LNCAP (cell line): ENCODE data around the gene C1QTNF6.

Experiments
- TF ChIP-seq, protein P1 (sequence below): fragments of 450-650 bp; IDR thresholded peaks from 2 replicates; pipeline ENCODE4 v1.5.1; 2017; ENCODE audit warnings: mild to moderate bottlenecking

Gene C1QTNF6

DNA sequence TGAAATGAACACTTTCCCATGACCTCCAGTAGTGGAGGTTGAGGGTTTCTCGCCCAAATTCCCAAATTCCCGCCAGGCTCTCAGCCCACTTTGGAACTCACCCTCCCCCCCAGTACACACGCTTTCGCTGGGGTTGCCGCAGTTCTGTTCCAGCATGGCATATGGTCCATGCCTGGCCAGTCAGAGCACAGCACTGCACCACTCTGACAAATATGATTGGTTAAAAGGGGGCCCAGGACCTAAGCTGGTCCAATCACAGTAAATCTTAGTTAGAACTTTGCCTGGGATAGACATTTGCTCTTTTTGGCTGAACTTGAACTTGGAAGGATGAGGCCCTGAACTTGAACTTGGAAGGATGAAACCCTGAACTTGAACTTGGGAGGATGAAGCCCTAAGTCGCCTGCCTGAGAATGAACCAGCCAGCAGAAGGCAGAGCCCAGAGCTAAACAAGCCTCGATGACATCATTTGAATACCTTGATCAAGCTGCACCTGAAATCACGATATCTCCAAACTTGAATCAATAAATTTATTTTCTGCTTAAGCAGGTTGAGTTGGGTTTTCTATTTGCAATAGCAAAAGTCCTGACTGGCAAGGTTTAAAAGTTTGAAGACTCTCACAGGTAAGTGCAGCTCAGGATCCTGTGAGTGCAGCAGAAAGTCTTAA lies 36.8 kb upstream of the C1QTNF6 start:
- TF ChIP-seq, protein P1, sequence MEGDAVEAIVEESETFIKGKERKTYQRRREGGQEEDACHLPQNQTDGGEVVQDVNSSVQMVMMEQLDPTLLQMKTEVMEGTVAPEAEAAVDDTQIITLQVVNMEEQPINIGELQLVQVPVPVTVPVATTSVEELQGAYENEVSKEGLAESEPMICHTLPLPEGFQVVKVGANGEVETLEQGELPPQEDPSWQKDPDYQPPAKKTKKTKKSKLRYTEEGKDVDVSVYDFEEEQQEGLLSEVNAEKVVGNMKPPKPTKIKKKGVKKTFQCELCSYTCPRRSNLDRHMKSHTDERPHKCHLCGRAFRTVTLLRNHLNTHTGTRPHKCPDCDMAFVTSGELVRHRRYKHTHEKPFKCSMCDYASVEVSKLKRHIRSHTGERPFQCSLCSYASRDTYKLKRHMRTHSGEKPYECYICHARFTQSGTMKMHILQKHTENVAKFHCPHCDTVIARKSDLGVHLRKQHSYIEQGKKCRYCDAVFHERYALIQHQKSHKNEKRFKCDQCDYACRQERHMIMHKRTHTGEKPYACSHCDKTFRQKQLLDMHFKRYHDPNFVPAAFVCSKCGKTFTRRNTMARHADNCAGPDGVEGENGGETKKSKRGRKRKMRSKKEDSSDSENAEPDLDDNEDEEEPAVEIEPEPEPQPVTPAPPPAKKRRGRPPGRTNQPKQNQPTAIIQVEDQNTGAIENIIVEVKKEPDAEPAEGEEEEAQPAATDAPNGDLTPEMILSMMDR = no peak

DNA sequence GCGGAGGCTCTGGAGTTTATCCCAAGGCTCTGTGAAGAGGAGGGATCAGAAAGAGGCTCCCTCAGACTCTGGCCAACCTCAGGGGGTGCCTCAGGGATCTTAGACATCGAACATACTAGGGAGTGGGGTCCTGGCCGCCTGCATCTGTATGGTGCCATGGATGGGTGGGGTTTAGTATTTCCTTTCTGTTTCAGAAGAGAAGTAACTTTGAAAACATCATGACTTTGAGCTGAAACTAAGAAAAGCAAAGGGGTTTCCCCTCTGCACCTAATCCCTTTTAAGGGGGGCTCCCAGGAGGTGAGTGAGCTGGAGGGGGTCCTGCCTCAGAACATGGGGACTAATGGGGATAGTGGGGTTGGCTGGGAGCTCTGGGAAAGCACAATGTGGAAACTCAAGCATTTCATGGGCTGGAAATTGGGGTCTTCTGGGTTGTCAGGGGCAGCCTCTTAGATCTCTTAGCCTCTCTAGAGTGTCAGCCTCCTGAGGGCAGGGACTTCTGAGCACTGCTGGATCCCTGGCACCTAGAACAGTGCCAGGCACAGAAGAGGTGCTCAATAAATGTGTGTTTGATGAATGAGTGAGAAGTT lies 36.0 kb upstream of the C1QTNF6 start:
- TF ChIP-seq, protein P1 = no peak

DNA sequence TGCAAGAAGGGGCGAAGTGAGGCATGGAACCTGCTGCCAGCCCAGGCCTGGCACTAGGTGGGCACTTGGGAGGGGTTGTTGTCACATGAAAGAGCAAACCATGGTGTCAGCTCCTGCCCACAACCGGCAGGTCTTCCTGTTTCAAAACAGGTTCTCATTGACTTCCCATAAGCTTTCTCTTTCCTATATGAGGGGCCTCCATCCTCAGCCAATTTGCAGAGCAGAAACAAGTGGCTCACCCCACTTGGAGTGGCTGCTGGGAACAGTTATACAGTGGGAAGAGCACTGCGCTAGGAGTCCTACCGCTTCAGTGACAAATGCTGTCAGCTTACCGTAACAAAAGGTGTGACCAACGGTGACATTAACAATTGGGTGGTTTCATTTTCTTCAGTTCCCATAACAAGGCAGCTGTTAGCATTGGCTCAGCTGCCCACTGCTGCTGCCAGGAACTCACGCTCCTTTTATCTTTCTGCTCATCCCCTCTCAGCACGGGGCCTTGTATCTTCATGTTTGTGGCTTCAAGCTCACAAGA lies 34.5 kb upstream of the C1QTNF6 start:
- TF ChIP-seq, protein P1 = no peak

DNA sequence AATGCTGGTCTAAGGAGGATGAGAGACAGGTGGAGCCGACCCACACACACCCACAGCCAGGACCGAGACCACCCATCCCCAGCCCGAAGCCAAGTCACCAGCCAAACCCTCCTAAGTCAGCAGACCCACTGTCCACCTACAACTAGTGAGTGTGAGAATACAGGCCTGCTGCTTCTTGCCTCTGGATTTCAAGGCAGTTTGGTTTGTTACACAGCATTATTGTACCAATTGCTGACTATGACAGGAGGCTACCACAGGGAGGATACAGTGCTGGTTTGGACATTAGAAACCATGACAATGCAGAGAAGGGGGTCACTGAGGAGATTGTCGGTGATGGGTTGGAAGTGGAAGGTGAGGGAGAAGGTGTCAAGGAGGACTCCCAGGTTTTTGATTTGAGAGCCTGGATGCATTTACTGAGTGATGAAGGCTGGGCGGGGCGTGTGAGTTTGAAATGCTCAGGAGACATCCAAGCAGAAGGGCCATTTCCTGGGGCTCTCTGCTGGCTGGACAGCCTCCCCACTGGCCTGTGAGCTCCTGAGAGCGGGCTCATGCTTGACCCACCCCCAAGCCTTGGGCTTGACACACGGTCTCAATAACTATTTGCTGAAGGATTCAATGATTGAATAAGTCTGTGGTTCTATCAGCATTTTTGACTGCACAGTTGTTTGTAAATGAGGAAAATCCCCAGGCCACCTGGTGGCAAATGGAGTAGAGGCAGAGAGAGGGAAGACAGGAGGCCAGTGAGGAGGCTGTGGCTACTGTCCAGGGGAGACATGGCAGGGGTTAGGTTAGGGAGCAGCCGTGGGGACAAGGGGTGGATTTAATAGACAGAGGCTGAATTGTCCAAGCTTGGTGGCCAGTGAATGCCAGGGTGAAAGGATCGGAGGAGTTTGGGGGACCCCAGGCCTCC lies 33.6 kb upstream of the C1QTNF6 start:
- TF ChIP-seq, protein P1 = no peak

DNA sequence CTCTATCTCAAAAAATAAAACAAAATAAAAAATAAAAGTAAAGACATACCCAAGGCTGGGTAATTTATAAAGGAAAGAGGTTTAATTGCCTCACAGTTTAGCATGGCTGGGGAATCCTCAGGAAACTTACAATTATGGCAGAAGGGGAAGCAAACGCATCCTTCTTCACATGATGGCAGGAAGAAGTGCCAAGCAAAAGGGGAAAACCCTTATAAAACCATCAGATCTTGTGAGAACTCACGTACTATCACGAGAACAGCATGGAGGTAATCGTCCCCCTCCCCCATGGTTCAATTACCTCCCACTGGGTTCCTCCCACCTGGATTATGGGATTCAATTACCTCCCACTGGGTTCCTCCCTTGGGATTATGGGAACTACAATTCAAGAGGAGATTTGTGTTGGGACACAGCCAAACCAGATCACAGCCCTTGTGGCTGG lies 32.5 kb upstream of the C1QTNF6 start:
- TF ChIP-seq, protein P1 = no peak

DNA sequence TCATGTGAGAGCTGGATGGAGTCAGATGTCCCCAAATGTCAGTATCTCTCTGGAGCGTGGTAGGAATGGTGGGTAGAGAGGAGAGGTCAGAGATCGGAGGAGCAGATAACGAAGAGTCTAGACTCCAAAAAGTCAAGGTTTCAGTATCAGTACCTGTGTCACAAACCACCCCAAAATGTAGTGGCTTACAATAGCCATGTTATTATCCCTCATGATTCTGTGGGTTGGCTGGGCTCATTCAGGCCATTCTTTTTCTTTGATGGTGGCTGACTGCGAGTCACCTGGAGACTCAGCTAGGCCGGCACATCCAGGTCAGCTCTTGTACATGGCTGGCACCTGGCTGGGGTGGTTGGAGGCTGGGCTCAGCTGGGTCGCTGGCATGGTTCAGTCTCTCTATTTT lies 31.5 kb upstream of the C1QTNF6 start:
- TF ChIP-seq, protein P1 = no peak

DNA sequence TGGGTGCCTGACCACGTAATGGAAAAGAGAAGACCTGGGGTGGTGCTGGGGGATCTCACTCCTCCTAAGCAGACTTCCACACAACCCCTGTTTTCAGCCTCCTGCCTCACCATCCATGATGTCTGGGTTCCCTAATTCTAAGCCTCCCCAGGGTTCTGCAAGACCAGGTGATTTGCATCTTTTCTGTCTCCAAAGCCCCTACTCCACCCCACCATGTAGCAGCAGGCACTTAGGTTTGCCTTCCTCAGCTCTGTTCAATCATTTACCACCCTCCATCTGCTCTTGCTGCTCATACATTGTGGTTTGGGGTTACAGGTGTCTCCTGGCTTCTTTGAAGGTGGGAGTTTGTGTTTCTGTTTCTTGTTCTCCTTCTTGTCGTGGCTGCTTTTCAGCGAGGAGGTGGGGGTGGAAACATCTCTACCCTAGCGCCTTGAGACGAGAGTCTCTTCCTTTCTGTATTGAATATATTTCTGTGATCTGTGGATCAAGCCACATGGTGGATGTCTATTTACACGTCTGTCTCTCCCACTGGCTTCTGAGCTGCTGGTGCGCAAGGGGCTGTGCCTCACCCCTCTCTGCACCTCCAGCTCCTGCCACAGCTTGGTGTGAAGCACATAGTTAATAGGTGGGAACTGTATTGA lies 30.8 kb upstream of the C1QTNF6 start:
- TF ChIP-seq, protein P1 = no peak
